Stimulated activated CD8-positive, alpha-beta memory T cell treated with anti-CD3 and anti-CD28 coated beads, Interleukin-15, amount 100 ng/mL, for 1 hour (primary cell): ENCODE measurements around the gene TANC1.
"Not testable (repeated sequence)": the region's sequence is repeated elsewhere in the genome, so short reads cannot be mapped to it uniquely, and the experiment has no call there.

ENCODE experiments used
- DNase-seq: peaks from one replicate; pipeline ENCODE4 v3.0.0-alpha.2; 2020; ENCODE audit warnings: low read depth

TANC1 gene

DNA sequence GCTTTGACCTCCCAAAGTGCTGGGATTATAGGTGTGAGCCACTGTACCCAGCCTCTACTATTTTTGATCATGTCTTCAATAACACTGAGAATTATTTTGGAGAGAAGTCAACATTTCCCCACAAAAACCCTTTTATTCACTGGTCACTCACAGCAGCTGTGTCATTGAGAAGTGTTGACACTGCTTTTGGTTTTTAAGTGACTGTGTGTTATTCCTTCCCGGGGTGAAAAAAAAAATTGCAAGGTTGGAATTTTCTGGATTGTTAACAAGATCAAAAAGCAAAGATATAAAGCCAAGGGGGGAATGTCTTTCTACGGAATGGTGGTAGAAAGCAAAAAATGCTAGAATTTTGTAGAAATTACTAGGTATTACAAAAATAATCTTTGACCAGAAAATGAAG is 61.5 kb downstream of the TANC1 start:
- DNase-seq = no peak

GRCh38 chr2:159030674-159031380 is 62.4 kb downstream of the TANC1 start:
- no peak for DNase-seq

DNA sequence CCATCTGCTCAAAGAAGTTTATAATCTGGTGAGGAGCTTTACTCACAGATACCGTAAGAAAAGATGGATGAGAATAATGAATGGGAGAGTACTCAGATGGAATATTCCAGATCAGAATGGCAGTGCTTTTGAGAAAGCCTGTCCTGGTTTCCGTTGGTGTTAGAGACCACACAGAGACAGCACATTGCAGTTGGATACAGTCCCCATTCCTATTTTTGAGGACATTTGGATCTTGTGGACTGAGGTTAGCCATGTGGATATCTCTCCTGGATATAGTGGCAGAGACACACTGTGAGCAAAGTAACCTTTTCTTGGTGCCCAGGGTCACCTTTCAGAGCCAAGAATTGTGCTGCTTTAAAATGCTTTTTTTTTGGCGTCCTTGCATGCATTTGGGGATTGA is 63.7 kb downstream of the TANC1 start:
- no peak for DNase-seq

GRCh38 chr2:159032580-159032979 is 64.1 kb downstream of the TANC1 start:
- no peak for DNase-seq

- DNase-seq = no peak
These were observed 66.3 kb downstream of the TANC1 start for GRCh38 chr2:159034713-159035112.

DNA sequence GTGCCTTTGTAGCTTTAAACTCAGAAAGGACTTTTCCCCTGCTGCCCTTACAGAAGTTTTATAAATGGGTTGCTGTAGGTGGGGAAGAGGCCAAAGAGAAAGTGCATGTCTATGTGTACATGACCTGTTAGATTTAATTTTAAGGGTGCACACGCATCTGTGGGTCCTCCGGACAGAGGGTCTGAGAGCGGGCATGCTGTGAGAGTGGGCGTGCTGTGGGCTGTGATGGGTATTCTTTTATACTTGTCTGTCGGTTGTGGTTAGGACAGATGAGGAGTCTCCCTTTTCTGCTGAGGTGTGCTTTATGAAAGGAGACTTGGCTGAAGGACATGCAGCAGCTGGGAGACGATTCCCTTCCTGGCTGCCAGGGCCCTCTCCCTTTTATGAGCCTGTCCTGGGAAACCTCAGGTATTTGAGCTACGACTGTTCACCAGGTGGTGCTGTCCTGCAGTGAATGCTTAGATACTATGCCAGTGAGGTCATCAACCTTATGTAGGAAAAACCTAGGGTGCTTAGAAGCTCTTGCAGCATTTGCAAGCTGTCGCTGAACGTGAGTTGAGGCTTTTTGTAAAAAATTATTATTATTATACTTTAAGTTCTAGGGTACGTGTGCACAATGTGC is 67.5 kb downstream of the TANC1 start:
- no peak for DNase-seq

DNA sequence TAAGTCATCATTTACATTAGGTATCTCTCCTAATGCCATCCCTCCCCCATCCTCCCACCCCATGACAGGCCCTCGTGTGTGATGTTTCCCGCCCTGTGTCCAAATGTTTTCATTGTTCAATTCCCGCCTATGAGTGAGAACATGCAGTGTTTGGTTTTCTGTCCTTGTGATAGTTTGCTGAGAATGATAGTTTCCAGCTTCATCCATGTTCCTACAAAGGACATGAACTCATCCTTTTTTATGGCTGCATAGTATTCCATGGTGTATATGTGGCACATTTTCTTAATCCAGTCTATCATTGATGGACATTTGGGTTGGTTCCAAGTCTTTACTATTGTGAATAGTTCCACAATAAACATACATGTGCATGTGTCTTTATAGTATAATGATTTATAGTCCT is 68.0 kb downstream of the TANC1 start:
- DNase-seq = not testable (repeated sequence)

DNA sequence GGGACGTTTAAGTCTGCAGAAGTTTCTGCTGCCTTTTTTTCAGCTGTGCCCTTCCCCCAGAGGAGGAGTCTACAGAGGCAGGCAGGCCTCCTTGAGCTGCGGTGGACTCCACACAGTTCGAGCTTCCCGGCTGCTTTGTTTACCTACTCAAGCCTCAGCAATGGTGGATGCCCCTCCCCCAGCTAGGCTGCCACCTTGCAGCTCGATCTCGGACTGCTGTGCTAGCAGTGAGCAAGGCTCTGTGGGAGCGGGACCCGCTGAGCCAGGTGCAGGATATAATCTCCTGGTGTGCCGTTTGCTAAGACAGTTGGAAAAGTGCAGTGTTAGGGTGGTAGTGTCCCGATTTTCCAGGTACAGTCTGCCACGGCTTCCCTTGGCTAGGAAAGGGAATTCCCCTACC is 72.9 kb downstream of the TANC1 start:
- not testable (repeated sequence) for DNase-seq

DNA sequence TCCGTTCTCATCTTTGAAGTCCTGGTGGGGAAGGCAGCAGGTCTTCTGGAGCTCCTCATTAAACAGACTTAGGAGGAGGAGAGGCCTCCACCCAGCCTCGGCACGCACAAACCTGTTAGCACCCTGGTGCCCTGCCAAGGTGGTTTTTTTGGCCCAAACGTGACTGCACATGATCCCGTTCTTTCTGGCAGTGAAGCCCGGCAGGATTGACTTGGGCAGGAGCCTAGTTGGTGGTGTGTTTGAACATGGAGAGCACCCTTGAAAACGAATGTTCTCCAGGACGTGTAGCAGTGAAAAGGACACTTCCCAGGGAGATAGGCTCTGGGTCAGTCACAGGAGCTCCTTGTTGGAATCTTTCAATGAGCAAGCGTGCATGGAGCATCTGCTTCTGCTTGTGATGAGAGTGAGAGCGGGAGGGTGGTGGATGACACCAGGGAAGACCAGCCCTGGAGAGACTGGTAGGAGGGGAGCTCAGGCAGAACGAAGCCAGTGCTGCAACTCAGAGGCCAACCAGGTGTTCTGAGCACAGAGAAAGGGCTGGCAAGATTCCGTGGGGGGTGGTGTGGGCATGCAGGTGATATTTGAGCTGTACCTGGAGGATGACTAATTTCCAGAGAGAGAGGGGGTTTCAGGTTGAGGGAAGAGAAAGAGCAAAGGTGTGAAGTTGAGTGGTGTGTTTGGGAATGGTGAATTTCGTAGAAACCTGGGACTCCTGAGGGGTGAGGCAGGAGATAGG is 73.8 kb downstream of the TANC1 start:
- no peak for DNase-seq

GRCh38 chr2:159043710-159044109 is 75.3 kb downstream of the TANC1 start:
- no peak for DNase-seq

DNA sequence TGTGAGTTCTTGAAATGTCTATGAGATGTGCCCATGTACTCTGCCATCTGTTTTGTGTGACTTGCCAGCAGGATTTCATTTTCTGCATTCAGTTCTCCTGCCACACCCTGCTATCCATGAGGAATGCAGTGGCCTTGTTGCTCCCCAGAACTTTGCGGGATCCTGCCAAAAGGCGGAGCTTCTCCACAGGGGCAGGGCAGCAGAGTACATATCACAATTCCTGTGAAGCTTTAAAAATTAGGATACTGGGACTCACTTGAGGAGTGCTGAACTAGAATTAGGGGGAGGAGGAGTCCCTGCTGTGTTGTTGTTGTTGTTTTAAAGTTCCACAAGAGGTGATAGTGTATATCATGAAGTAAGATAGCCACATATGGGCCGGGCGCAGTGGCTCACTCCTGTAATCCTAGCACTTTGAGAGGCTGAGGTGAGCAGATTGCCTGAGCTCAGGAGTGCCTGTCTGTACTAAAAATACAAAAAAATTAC is 76.4 kb downstream of the TANC1 start:
- DNase-seq = no peak

DNA sequence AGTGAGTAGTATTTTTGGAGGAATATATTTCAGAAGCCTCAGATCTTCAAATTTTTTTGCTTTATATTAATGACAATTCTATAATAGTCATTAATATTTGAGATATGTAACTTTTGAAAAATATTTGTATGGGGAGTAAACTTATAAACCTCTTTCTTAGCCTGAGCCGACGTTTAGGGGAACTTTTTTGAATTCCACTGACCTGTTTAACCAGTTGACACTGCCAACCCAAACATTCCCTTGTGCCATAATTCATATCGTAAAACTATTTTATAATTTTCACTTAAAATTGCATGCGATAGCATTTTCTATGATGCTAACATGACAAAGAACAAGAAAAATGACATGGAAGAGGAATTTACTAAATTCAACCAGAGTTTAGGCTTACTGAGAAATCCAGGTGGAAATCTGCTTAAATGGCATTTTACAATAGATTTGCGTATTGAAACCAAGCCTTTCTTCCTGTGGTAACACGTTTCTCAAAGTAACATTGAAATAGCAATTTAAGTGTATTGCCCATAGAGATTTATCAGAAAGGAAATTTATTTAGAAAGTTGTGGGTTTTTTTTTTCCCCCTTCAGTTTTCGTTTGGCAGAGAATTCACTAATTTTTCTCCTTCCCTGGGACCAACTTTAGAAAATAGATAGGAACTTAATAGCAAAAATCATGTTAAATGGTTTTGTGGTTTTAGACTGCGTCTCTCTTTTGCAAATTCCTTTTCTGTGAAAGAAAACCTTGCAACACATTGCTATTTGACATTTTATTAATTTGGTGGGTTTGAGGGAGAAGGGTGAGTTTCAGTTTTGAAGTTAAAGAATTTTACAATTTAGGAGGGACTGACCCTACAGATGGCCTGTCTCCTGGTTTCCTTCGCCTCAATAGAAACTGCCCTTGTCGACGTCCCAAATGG is 77.4 kb downstream of the TANC1 start:
- DNase-seq = no peak

GRCh38 chr2:159046966-159047365 is 78.5 kb downstream of the TANC1 start:
- DNase-seq = no peak

DNA sequence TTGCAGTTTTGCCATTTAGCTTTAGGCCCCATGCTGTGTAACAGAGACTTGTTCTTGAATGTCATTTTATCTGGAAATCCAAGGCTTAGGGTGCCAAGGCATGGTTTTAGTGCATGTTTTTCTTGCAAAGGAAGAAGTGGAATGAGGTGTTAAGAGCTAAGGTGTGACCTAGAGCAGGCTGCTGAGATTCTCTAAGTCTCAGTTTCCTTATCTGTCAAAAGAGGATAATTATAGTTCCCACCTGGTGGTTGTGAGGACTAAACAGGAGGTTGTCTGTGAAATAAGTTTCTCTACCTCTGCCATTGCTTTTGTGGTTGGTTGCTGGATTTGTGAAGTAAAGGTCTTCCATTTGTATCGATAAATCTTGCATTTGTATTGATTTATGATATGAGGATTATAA is 82.0 kb downstream of the TANC1 start:
- no peak for DNase-seq

DNA sequence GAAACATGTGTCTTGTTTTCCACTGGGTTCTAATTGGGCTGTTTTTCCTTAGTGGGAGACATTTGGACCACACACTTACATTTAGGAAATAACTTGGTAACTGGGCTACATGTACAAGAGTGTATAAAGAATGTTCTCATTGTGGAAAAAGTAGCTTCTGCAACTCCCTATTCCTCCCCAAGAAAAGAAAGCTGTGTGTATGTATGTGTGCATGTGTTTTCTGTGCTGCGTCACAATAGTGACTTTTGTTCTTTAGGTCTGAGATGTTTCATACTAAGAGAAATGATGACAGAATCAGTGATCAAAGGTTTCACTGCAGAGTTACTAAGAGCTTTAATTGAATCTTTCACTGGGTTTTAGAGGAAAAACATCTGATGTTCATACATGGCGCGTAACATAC is 82.7 kb downstream of the TANC1 start:
- DNase-seq = no peak

- no peak for DNase-seq
These were observed 83.2 kb downstream of the TANC1 start for GRCh38 chr2:159051661-159052060.

GRCh38 chr2:159052157-159052601 is 83.7 kb downstream of the TANC1 start:
- DNase-seq = no peak

- DNase-seq = no peak
These were observed 85.0 kb downstream of the TANC1 start for GRCh38 chr2:159053161-159054031.

DNA sequence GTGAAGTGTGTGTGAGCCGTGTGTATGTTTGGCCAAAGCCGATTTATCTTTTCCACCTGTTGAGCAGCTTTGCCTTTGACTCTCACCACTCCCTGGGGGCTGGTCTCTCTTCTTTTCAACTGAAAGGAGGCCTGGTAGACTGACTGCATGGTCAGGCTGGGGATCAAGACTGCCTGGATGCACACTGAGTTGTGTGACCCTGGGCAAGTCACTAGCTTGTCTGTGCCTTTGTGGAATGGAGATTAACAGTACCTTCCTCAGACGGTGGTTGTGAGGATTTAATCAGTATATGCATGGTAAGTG is 85.5 kb downstream of the TANC1 start:
- DNase-seq = no peak

- no peak for DNase-seq
These were observed 86.5 kb downstream of the TANC1 start for GRCh38 chr2:159054985-159055384.

DNA sequence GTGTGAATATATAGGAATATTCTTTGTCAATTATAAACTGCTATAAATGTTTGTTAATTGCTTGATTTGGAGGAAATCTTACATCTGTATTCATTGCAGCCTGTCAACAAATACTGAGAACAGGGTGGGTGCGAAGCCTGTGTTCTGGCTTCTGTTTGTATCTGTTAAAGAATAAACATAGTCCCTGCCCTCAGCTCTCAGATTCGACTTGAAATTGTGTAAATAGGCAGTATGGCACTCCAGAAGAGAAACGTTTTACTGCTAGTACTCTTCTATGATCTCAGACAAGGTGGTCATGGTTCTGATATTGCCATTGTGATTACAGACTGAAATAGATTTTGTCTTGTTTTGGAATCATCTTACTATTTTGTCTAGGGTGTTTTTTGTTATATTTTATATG is 92.1 kb downstream of the TANC1 start:
- DNase-seq = no peak
